ENCODE results near the gene MBP. TPM values are rescaled to one million over a fixed set of nuclear protein-coding genes. Genes with fewer than 3 reads are reported as not detected.

The MBP gene
- total and polyA plus RNA-seq, 2 donors (not counting 3 experiments of a cell fraction or from before 2014, with no cell fraction given): 1.7 to 2.3 TPM

GRCh38 chr18:77092104-77093066, 40.2 kb downstream of the MBP start:
- H3K27ac ChIP-seq (ENCODE audit: insufficient read depth, low read depth, low read length): no peak overlapping the region
- no peaks in the 10 kb centered on the region for H3K36me3 ChIP-seq (ENCODE audit: control insufficient read depth in 2 of 2, extremely low read depth in 1 of 2, insufficient read depth in 2 of 2, low read length in 2 of 2)
- BruUV-seq (replicated peaks): no TSS peak
- H3K9me3 ChIP-seq (replicated peaks; ENCODE audit: control insufficient read depth, insufficient read depth, low read length): no peaks in the 10 kb centered on the region
- intact Hi-C loops (cut with micrococcal nuclease) (no loop called here), dilution Hi-C loops (cut with MboI; ENCODE audit: extremely low pct_ligation_motif_present, low sequenced_read_pairs) (no loop called here)
- no peaks in the 10 kb centered on the region for H3K27me3 ChIP-seq (ENCODE audit: control insufficient read depth in 2 of 2, insufficient read depth in 2 of 2, low read length in 2 of 2)
- no peaks in the 10 kb centered on the region for H4K20me1 ChIP-seq (replicated peaks; ENCODE audit: control insufficient read depth, extremely low read depth, insufficient read depth, low read length)
- H2AFZ ChIP-seq (ENCODE audit: low read depth, low read length): no peak overlapping the region
- H3K4me2 ChIP-seq (ENCODE audit: insufficient read depth, low read length): no peak overlapping the region
- H3K4me3 ChIP-seq (replicated peaks in 1 of 3; ENCODE audit: insufficient read depth in 1 of 3, low read depth in 1 of 3, low read length in 3 of 3): no peak overlapping the region
- H3K9me1 ChIP-seq (replicated peaks; ENCODE audit: control insufficient read depth, extremely low read depth, insufficient read depth, low read length): no peaks in the 10 kb centered on the region
- ChIA-PET POLR2A (no interaction called here), CTCF (interaction anchor here (0.9 kb wide), 1 partner anchor 10 kb away, joined by 3 read pairs; no protein-coding TSS in a partner anchor)
- FAIRE-seq (no peak), DNase-seq (ENCODE audit: low read depth, low spot score) (no peak)
- H3K4me1 ChIP-seq (ENCODE audit: control insufficient read depth, extremely low read depth, insufficient read depth, low read length): no peaks in the 10 kb centered on the region
- H3K9ac ChIP-seq (replicated peaks; ENCODE audit: extremely low read depth, insufficient read depth, low read length): no peak overlapping the region
- no peaks in the 10 kb centered on the region for H3K79me2 ChIP-seq (ENCODE audit: control insufficient read depth, insufficient read depth, low read length)
- no peak for TF ChIP-seq MAX (IDR thresholded peaks at IDR 0.05; ENCODE audit: insufficient read depth, insufficient read length)
- no peak for TF ChIP-seq MYC (IDR thresholded peaks at IDR 0.05; ENCODE audit: low read depth, low read length)

GRCh38 chr18:77091366-77091765, 41.2 kb downstream of the MBP start:
- Histone ChIP-seq H4K20me1 (replicated peaks; ENCODE audit: control insufficient read depth, extremely low read depth, insufficient read depth, low read length) (no peaks in the 10 kb centered on the region), H3K27me3 (ENCODE audit: control insufficient read depth in 2 of 2, insufficient read depth in 2 of 2, low read length in 2 of 2) (no peaks in the 10 kb centered on the region), H3K9me1 (replicated peaks; ENCODE audit: control insufficient read depth, extremely low read depth, insufficient read depth, low read length) (no peaks in the 10 kb centered on the region), H3K36me3 (ENCODE audit: control insufficient read depth in 2 of 2, extremely low read depth in 1 of 2, insufficient read depth in 2 of 2, low read length in 2 of 2) (no peaks in the 10 kb centered on the region), H3K79me2 (ENCODE audit: control insufficient read depth, insufficient read depth, low read length) (no peaks in the 10 kb centered on the region), H3K4me2 (ENCODE audit: insufficient read depth, low read length) (no peak overlapping the region), H3K9ac (replicated peaks; ENCODE audit: extremely low read depth, insufficient read depth, low read length) (no peak overlapping the region), H3K27ac (ENCODE audit: insufficient read depth, low read depth, low read length) (no peak overlapping the region), H3K9me3 (replicated peaks; ENCODE audit: control insufficient read depth, insufficient read depth, low read length) (no peaks in the 10 kb centered on the region), H3K4me1 (ENCODE audit: control insufficient read depth, extremely low read depth, insufficient read depth, low read length) (peaks cover 8% of the 10 kb centered on the region), H3K4me3 (replicated peaks in 1 of 3; ENCODE audit: insufficient read depth in 1 of 3, low read depth in 1 of 3, low read length in 3 of 3) (no peak overlapping the region), H2AFZ (ENCODE audit: low read depth, low read length) (no peak overlapping the region)
- FAIRE-seq: no peak
- DNase-seq (ENCODE audit: low read depth, low spot score): no peak
- dilution Hi-C loops (cut with MboI; ENCODE audit: extremely low pct_ligation_motif_present, low sequenced_read_pairs) (no loop called here), intact Hi-C loops (cut with micrococcal nuclease) (no loop called here)
- TF ChIP-seq JUN (IDR thresholded peaks at IDR 0.05; ENCODE audit: borderline replicate concordance, insufficient read depth, insufficient read length, low read depth): no peak
- TF ChIP-seq GATA2 (IDR thresholded peaks at IDR 0.05; ENCODE audit: insufficient read depth, insufficient read length, low read depth, low read length): no peak
- TF ChIP-seq POLR2AphosphoS5 (IDR thresholded peaks at IDR 0.05; ENCODE audit: insufficient read depth, low read depth, low read length): no peak
- no peak for TF ChIP-seq MAX (IDR thresholded peaks at IDR 0.05; ENCODE audit: insufficient read depth, insufficient read length)
- no peak for TF ChIP-seq CTCF (IDR thresholded peaks at IDR 0.05; ENCODE audit: extremely low read depth in 1 of 2, insufficient read depth in 1 of 2, low read depth in 1 of 2, low read length in 2 of 2)
- TF ChIP-seq EZH2 (IDR thresholded peaks at IDR 0.05; ENCODE audit: borderline replicate concordance, low read depth, low read length, severe bottlenecking): no peak
- TF ChIP-seq POLR2A (IDR thresholded peaks at IDR 0.05; ENCODE audit: low read depth, low read length): no peak
- ChIA-PET POLR2A (no interaction called here), CTCF (interaction anchor here (0.9 kb wide), 1 partner anchor 11 kb away, joined by 3 read pairs; no protein-coding TSS in a partner anchor)
- no TSS peak for BruUV-seq (replicated peaks)

All from endothelial cell of umbilical vein (primary cell).